Peyer's patch (tissue), 4 donors: Measurements from ENCODE around the gene SLC5A4.

ENCODE experiments used
- POLR2A ChIP-seq, 2 donors: fragments of 450-650 bp; IDR thresholded peaks; one replicate each; pipeline ENCODE4 v1.5.1; 2017; ENCODE audit warnings: antibody characterized with exemption in 2 of 2, mild to moderate bottlenecking in 2 of 2, moderate library complexity in 2 of 2
- TF ChIP-seq, protein P1 (sequence below), 6 experiments: fragments of 450-650 bp in 4 of 6; fragments of 200-600 bp in 2 of 6; sonication (generic) in 1 of 6; IDR thresholded peaks; one replicate each; pipeline ENCODE4 v1.5.1; 2017 to 2019; ENCODE audit warnings: antibody characterized with exemption in 6 of 6, mild to moderate bottlenecking in 3 of 6, moderate library complexity in 1 of 6

- no peak for TF ChIP-seq POLR2A (IDR thresholded peaks at IDR 0.05)
- TF ChIP-seq, protein P1, sequence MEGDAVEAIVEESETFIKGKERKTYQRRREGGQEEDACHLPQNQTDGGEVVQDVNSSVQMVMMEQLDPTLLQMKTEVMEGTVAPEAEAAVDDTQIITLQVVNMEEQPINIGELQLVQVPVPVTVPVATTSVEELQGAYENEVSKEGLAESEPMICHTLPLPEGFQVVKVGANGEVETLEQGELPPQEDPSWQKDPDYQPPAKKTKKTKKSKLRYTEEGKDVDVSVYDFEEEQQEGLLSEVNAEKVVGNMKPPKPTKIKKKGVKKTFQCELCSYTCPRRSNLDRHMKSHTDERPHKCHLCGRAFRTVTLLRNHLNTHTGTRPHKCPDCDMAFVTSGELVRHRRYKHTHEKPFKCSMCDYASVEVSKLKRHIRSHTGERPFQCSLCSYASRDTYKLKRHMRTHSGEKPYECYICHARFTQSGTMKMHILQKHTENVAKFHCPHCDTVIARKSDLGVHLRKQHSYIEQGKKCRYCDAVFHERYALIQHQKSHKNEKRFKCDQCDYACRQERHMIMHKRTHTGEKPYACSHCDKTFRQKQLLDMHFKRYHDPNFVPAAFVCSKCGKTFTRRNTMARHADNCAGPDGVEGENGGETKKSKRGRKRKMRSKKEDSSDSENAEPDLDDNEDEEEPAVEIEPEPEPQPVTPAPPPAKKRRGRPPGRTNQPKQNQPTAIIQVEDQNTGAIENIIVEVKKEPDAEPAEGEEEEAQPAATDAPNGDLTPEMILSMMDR (IDR thresholded peaks at IDR 0.05), result no peak
These were observed 44.1 kb downstream of the SLC5A4 start for GRCh38 chr22:32211011-32211410.
